ENCODE data around the gene ADAD2. TPM values are rescaled to one million over a fixed set of nuclear protein-coding genes. Genes with fewer than 3 reads are reported as not detected.
A peak's percentile ranks its signal among the peaks of the same experiment; 100 is the strongest.

The ADAD2 gene
- total and polyA plus RNA-seq, 2 of the 4 experiments (the other 2 are of a cell fraction): not detected

DNA sequence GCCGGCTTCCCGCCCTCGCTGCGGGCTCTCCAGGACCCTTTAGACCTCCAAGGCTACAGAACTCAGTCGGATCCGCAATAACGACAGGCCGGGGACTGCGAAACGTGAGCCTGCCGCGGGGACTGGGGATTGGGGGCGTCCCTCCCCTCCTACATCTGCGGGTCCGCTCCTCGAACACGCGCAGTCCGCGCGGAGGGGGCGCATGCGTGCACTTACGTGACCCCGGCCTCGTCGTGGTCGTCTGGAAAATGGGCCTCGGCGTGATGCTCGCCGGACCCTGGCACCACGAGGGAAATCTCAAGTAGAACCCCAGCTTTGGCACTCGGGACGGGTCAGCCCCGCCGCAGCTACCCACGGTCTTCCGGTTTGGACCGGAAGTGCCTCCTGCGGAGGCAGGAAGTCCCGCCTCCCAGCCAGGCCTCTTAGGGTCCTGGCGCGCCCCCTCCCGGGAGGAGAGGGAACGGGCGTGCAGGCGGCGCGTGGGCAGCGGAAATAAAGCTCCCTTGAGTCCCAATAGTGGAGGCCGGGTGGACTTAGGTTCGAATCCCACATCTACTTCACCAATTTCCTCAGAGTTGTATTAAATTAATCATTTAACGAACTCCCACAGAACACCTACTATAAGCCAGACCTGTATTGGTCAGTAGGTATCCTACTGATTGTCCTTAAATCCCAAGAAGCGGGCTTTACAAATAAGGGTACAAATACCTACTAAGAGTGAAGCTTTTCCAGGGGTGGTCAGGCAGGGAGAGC, 4.1 kb upstream of the ADAD2 start, which contains the start of gene TAF1C:
Gene TAF1C, minus strand, starts transcription at position 373 of the 753 bp plus-strand sequence. CDS start 2,069 bp downstream, outside the sequence.
- peak within 1 kb of the TSS; percentile 98 for H3K14ac ChIP-seq (replicated peaks; ENCODE audit: low read depth, low read length)
- no peaks in the 10 kb centered on the region for H3K9me3 ChIP-seq (ENCODE audit: control insufficient read depth, insufficient read depth, low read length)
- intact Hi-C loops (cut with micrococcal nuclease): no loop called here
- H4K8ac ChIP-seq (ENCODE audit: low read depth in 2 of 2, low read length in 2 of 2): peak within 1 kb of the TSS; percentile 95 to 99
- 0 out of 2 replicates have a peak, but pooled peaks cover 9% of the 10 kb centered on the region for H4K20me1 ChIP-seq (ENCODE audit: insufficient read depth, low read length)
- in situ Hi-C loops (cut with MboI; ENCODE audit: low sequenced_read_pairs): no loop called here
- no peaks in the 10 kb centered on the region; the same call in 1 of the 2 replicates for H3K27me3 ChIP-seq (ENCODE audit: control insufficient read depth, insufficient read depth, low read length)
- peaks cover 26% of the 10 kb centered on the region for H3K36me3 ChIP-seq (ENCODE audit: control insufficient read depth, insufficient read depth, low read length)
- WGBS, 2 experiments (ENCODE audit: extremely low coverage in 2 of 2, insufficient read length in 1 of 2): 0% methylated on average over 30 of the region's 55 CpGs; no CpG with 5 or more reads in 1 of the 2 experiments
- peak within 1 kb of the TSS; percentile 85 for H2AK9ac ChIP-seq (replicated peaks; ENCODE audit: low read depth, low read length, poor library complexity)
- H2AFZ ChIP-seq (replicated peaks; ENCODE audit: low read length, poor library complexity): peak within 1 kb of the TSS; percentile 100
- ATAC-seq (ENCODE audit: low read depth) (peak; percentile 97), DNase-seq (peak; percentile 93)
- H3K23ac ChIP-seq (ENCODE audit: low read depth, low read length): peak within 1 kb of the TSS; percentile 81; the same call in 1 of the 2 replicates
- peak within 1 kb of the TSS; percentile 97 for H3K4ac ChIP-seq (ENCODE audit: low read depth, low read length)
- peaks cover 16 to 44% of the 10 kb centered on the region in 2 experiments for H3K79me1 ChIP-seq (ENCODE audit: low read depth in 1 of 2, low read length in 2 of 2)
- peak within 1 kb of the TSS; percentile 70 for H2BK5ac ChIP-seq (ENCODE audit: low read depth, low read length, poor library complexity, severe bottlenecking)
- POLR2A ChIA-PET (ENCODE audit: unreplicated experiment): interaction anchor here (0.7 to 1.5 kb wide), 2 partner anchors 10 to 176 kb away, joined by 4 to 5 read pairs; no protein-coding TSS in a partner anchor
- H3K4me3 ChIP-seq (ENCODE audit: insufficient read depth, low read depth, low read length): peak within 1 kb of the TSS; percentile 88
- H4K91ac ChIP-seq (ENCODE audit: insufficient read depth, low read depth, low read length): peak within 1 kb of the TSS; percentile 96
- no TSS peak for BruUV-seq (replicated peaks)
- 0 out of 3 replicates have a peak within 1 kb of the TSS, but pooled peaks have one; percentile 77 for H2BK15ac ChIP-seq (ENCODE audit: low read depth, low read length)
- peak within 1 kb of the TSS; percentile 91 for H2AK5ac ChIP-seq (ENCODE audit: low read depth, low read length)
- peak within 1 kb of the TSS; percentile 72; the same call in 1 of the 2 replicates for H2BK120ac ChIP-seq (ENCODE audit: low read depth, low read length)
- H2BK20ac ChIP-seq (ENCODE audit: low read depth, low read length): no peak within 1 kb of the TSS
- peak within 1 kb of the TSS; percentile 77; the same call in 1 of the 2 replicates for H3K56ac ChIP-seq (ENCODE audit: extremely low read depth, insufficient read depth, low read length)
- peak within 1 kb of the TSS; percentile 89 for H3K4me2 ChIP-seq (ENCODE audit: low read depth, low read length)
- CTCF ChIA-PET: interaction anchor here (0.6 to 2.2 kb wide), 18 partner anchors 8 to 137 kb away, joined by 3 to 24 read pairs (median 3); partner anchors contain the start of gene MBTPS1
- peaks cover 6% of the 10 kb centered on the region; the same call in 1 of the 2 replicates for H3K9me1 ChIP-seq (ENCODE audit: insufficient read depth, low read length)
- peak within 1 kb of the TSS; percentile 98 for H3K9ac ChIP-seq (ENCODE audit: low read depth, low read length)
- peak within 1 kb of the TSS; percentile 94 for H3K27ac ChIP-seq (ENCODE audit: insufficient read depth, low read length)
- peak within 1 kb of the TSS; percentile 66; the same call in 1 of the 2 replicates for H3K18ac ChIP-seq (ENCODE audit: low read depth, low read length)
- H3K4me1 ChIP-seq (ENCODE audit: control insufficient read depth, insufficient read depth, low read length): peaks cover 3% of the 10 kb centered on the region
- H4K5ac ChIP-seq (ENCODE audit: low read depth, low read length): peak within 1 kb of the TSS; percentile 96
- dilution Hi-C loops (cut with HindIII; ENCODE audit: low sequenced_read_pairs, unreplicated experiment): no loop called here
- TF ChIP-seq MAFK (IDR thresholded peaks at IDR 0.05; ENCODE audit: low read depth, low read length) (no peak), RFX5 (IDR thresholded peaks at IDR 0.05; ENCODE audit: low read depth, low read length) (no peak), POLR2A (IDR thresholded peaks at IDR 0.05; ENCODE audit: low read depth, low read length) (no peak), FOS (IDR thresholded peaks at IDR 0.05; ENCODE audit: low read depth, low read length) (no peak), RAD21 (IDR thresholded peaks at IDR 0.05; ENCODE audit: low read length) (peak; percentile 83), CHD1 (IDR thresholded peaks at IDR 0.05; ENCODE audit: low read depth, low read length) (no peak), MXI1 (IDR thresholded peaks at IDR 0.05; ENCODE audit: borderline replicate concordance, low read depth, low read length) (peak; percentile 80), SMC3 (IDR thresholded peaks at IDR 0.05; ENCODE audit: low read depth, low read length) (peak; percentile 74), RCOR1 (IDR thresholded peaks at IDR 0.05; ENCODE audit: insufficient replicate concordance, low read length) (peak; percentile 95), CEBPB (IDR thresholded peaks at IDR 0.05; ENCODE audit: low read depth, low read length) (no peak)
- TF ChIP-seq, protein P1, sequence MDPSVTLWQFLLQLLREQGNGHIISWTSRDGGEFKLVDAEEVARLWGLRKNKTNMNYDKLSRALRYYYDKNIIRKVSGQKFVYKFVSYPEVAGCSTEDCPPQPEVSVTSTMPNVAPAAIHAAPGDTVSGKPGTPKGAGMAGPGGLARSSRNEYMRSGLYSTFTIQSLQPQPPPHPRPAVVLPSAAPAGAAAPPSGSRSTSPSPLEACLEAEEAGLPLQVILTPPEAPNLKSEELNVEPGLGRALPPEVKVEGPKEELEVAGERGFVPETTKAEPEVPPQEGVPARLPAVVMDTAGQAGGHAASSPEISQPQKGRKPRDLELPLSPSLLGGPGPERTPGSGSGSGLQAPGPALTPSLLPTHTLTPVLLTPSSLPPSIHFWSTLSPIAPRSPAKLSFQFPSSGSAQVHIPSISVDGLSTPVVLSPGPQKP (IDR thresholded peaks at IDR 0.05; ENCODE audit: borderline replicate concordance, low read depth, low read length): no peak
- TF ChIP-seq, protein P2, sequence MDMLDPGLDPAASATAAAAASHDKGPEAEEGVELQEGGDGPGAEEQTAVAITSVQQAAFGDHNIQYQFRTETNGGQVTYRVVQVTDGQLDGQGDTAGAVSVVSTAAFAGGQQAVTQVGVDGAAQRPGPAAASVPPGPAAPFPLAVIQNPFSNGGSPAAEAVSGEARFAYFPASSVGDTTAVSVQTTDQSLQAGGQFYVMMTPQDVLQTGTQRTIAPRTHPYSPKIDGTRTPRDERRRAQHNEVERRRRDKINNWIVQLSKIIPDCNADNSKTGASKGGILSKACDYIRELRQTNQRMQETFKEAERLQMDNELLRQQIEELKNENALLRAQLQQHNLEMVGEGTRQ (IDR thresholded peaks at IDR 0.05; ENCODE audit: low read depth, low read length): peak; percentile 50; the same call in 1 of the 2 replicates
- TF ChIP-seq, protein P3, sequence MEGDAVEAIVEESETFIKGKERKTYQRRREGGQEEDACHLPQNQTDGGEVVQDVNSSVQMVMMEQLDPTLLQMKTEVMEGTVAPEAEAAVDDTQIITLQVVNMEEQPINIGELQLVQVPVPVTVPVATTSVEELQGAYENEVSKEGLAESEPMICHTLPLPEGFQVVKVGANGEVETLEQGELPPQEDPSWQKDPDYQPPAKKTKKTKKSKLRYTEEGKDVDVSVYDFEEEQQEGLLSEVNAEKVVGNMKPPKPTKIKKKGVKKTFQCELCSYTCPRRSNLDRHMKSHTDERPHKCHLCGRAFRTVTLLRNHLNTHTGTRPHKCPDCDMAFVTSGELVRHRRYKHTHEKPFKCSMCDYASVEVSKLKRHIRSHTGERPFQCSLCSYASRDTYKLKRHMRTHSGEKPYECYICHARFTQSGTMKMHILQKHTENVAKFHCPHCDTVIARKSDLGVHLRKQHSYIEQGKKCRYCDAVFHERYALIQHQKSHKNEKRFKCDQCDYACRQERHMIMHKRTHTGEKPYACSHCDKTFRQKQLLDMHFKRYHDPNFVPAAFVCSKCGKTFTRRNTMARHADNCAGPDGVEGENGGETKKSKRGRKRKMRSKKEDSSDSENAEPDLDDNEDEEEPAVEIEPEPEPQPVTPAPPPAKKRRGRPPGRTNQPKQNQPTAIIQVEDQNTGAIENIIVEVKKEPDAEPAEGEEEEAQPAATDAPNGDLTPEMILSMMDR (conservative IDR thresholded peaks at IDR 0.05; ENCODE audit: low read depth, low read length): peak; percentile 99

Measured in IMR-90 (cell line).